IMR-90 (cell line): ENCODE measurements around the gene ENPEP. TPM values are rescaled to one million over a fixed set of nuclear protein-coding genes. Genes with fewer than 3 reads are reported as not detected.

Source experiments
- ATAC-seq: fragments of 200-7000 bp; cut with Tn5 transposase; 2 replicates; pipeline ENCODE4 v1.9.1; 2020; ENCODE audit warnings: low read depth, mild to moderate bottlenecking, moderate library complexity
- BruUV-seq: library from RNA; stranded (reverse); fragments of 400-500 nt; replicated peaks from 2 replicates; lab custom pipeline; 2021; lab: Mats Ljungman, UMichigan
- CTCF ChIA-PET: fragments of 300-600 bp; formaldehyde crosslinking; extraction: SDS; loops from one replicate; lab custom pipeline; 2021; ENCODE audit warnings: antibody characterized with exemption; lab: Yijun Ruan, JAX
- POLR2A ChIA-PET: fragments of 300-600 bp; sonication (Branson Sonifier 250); formaldehyde crosslinking; loops from one replicate; lab custom pipeline; 2022; ENCODE audit warnings: antibody characterized with exemption; ENCODE audit not compliant: unreplicated experiment; lab: Charles Lee
- DNase-seq: peaks from one replicate; pipeline ENCODE4 v3.0.0; 2013
- H2AFZ ChIP-seq: replicated peaks from 2 replicates; pipeline ENCODE3; 2013; ENCODE audit warnings: low read length, mild to moderate bottlenecking; ENCODE audit not compliant: poor library complexity
- H2AK5ac ChIP-seq: 2 replicates; pipeline ENCODE4 v1.6.1; 2013; ENCODE audit warnings: low read depth, low read length, inconsistent platforms
- H2AK9ac ChIP-seq: replicated peaks from 2 replicates; pipeline ENCODE3; 2013; ENCODE audit warnings: mild to moderate bottlenecking, low read depth, low read length, moderate library complexity; ENCODE audit not compliant: poor library complexity
- H2BK120ac ChIP-seq: 2 replicates; pipeline ENCODE4 v1.6.1; 2013; ENCODE audit warnings: low read depth, low read length, inconsistent platforms
- H2BK15ac ChIP-seq: 3 replicates; pipeline ENCODE4 v1.6.1; 2013; ENCODE audit warnings: low read depth, low read length, inconsistent platforms
- H2BK20ac ChIP-seq: 2 replicates; pipeline ENCODE4 v1.6.1; 2013; ENCODE audit warnings: low read depth, mild to moderate bottlenecking, inconsistent platforms, low read length, moderate library complexity
- H2BK5ac ChIP-seq: 2 replicates; pipeline ENCODE4 v1.6.1; 2013; ENCODE audit warnings: mild to moderate bottlenecking, low read depth, low read length, inconsistent platforms; ENCODE audit not compliant: poor library complexity, severe bottlenecking
- H3K14ac ChIP-seq: replicated peaks from 2 replicates; pipeline ENCODE4 v1.6.1; 2013; ENCODE audit warnings: low read depth, low read length, inconsistent platforms
- H3K18ac ChIP-seq: 2 replicates; pipeline ENCODE4 v1.6.1; 2013; ENCODE audit warnings: low read depth, low read length, control low read depth
- H3K23ac ChIP-seq: 2 replicates; pipeline ENCODE4 v1.6.1; 2013; ENCODE audit warnings: low read depth, low read length, inconsistent platforms
- H3K27ac ChIP-seq: 2 replicates; pipeline ENCODE4 v1.5.1; 2013; ENCODE audit warnings: mild to moderate bottlenecking, control low read depth, low read length; ENCODE audit not compliant: insufficient read depth
- H3K27me3 ChIP-seq: 2 replicates; pipeline ENCODE4 v1.6.1; 2013; ENCODE audit warnings: low read length; ENCODE audit not compliant: control insufficient read depth, insufficient read depth
- H3K36me3 ChIP-seq: 2 replicates; pipeline ENCODE4 v1.6.1; 2013; ENCODE audit warnings: low read length, mixed read lengths; ENCODE audit not compliant: control insufficient read depth, insufficient read depth
- H3K4ac ChIP-seq: 2 replicates; pipeline ENCODE4 v1.6.1; 2013; ENCODE audit warnings: low read depth, low read length, inconsistent platforms
- H3K4me1 ChIP-seq: 2 replicates; pipeline ENCODE4 v1.6.1; 2013; ENCODE audit warnings: low read length, mixed read lengths; ENCODE audit not compliant: control insufficient read depth, insufficient read depth
- H3K4me2 ChIP-seq: 2 replicates; pipeline ENCODE4 v1.6.1; 2013; ENCODE audit warnings: low read depth, mild to moderate bottlenecking, control low read depth, low read length, moderate library complexity
- H3K4me3 ChIP-seq: 2 replicates; pipeline ENCODE4 v1.5.1; 2013; ENCODE audit warnings: low read depth, mild to moderate bottlenecking, control low read depth, low read length, moderate library complexity; ENCODE audit not compliant: insufficient read depth
- H3K56ac ChIP-seq: 2 replicates; pipeline ENCODE4 v1.6.1; 2013; ENCODE audit warnings: low read length, inconsistent platforms; ENCODE audit not compliant: insufficient read depth; ENCODE audit errors: extremely low read depth
- H3K79me1 ChIP-seq, 2 experiments: 2 replicates each; pipeline ENCODE4 v1.6.1; 2013; ENCODE audit warnings: low read length in 2 of 2, inconsistent platforms in 1 of 2, low read depth in 1 of 2
- H3K9ac ChIP-seq: 2 replicates; pipeline ENCODE4 v1.6.1; 2013; ENCODE audit warnings: low read depth, low read length, control low read depth
- H3K9me1 ChIP-seq: 2 replicates; pipeline ENCODE4 v1.6.1; 2013; ENCODE audit warnings: low read length, inconsistent platforms; ENCODE audit not compliant: insufficient read depth
- H3K9me3 ChIP-seq: 2 replicates; pipeline ENCODE4 v1.6.1; 2013; ENCODE audit warnings: low read length; ENCODE audit not compliant: control insufficient read depth, insufficient read depth
- H4K20me1 ChIP-seq: 2 replicates; pipeline ENCODE4 v1.6.1; 2013; ENCODE audit warnings: low read length, inconsistent platforms; ENCODE audit not compliant: insufficient read depth
- H4K5ac ChIP-seq: 2 replicates; pipeline ENCODE4 v1.6.1; 2013; ENCODE audit warnings: mild to moderate bottlenecking, low read depth, low read length, control low read depth
- H4K8ac ChIP-seq, 2 experiments: 2 replicates each; pipeline ENCODE4 v1.6.1; 2013; ENCODE audit warnings: low read depth in 2 of 2, low read length in 2 of 2, control low read depth in 1 of 2, inconsistent platforms in 1 of 2
- H4K91ac ChIP-seq: 2 replicates; pipeline ENCODE4 v1.6.1; 2013; ENCODE audit warnings: low read depth, low read length, inconsistent platforms; ENCODE audit not compliant: insufficient read depth
- BHLHE40 ChIP-seq: fragments of 150-350 bp; IDR thresholded peaks from 2 replicates; pipeline ENCODE4 v1.6.1; 2016; ENCODE audit warnings: mild to moderate bottlenecking, low read depth, low read length
- CEBPB ChIP-seq: IDR thresholded peaks from 2 replicates; pipeline ENCODE4 v1.6.1; 2012; ENCODE audit warnings: low read depth, low read length, improper control_type of control experiment
- CHD1 ChIP-seq: IDR thresholded peaks from 2 replicates; pipeline ENCODE4 v1.6.1; 2012; ENCODE audit warnings: low read depth, low read length, improper control_type of control experiment
- ELK1 ChIP-seq: fragments of 150-350 bp; IDR thresholded peaks from 2 replicates; pipeline ENCODE4 v1.6.1; 2016; ENCODE audit warnings: low read depth, mild to moderate bottlenecking, low read length, moderate library complexity, borderline replicate concordance
- FOS ChIP-seq: fragments of 150-350 bp; IDR thresholded peaks from 2 replicates; pipeline ENCODE4 v1.6.1; 2016; ENCODE audit warnings: low read depth, low read length
- MAFK ChIP-seq: IDR thresholded peaks from 2 replicates; pipeline ENCODE4 v1.6.1; 2012; ENCODE audit warnings: low read depth, low read length, improper control_type of control experiment
- MAZ ChIP-seq: IDR thresholded peaks from 2 replicates; pipeline ENCODE4 v1.6.1; 2012; ENCODE audit warnings: low read depth, mild to moderate bottlenecking, low read length, improper control_type of control experiment, moderate library complexity, borderline replicate concordance
- MXI1 ChIP-seq: IDR thresholded peaks from 2 replicates; pipeline ENCODE4 v1.6.1; 2012; ENCODE audit warnings: low read depth, mild to moderate bottlenecking, low read length, moderate library complexity, borderline replicate concordance
- NFE2L2 ChIP-seq: fragments of 150-350 bp; IDR thresholded peaks from 2 replicates; pipeline ENCODE4 v1.6.1; 2016; ENCODE audit warnings: low read depth, mild to moderate bottlenecking, low read length
- POLR2A ChIP-seq: IDR thresholded peaks from 2 replicates; pipeline ENCODE4 v1.6.1; 2012; ENCODE audit warnings: mild to moderate bottlenecking, low read depth, low read length
- RCOR1 ChIP-seq: IDR thresholded peaks from 2 replicates; pipeline ENCODE4 v1.6.1; 2012; ENCODE audit warnings: mild to moderate bottlenecking, low read length, improper control_type of control experiment; ENCODE audit not compliant: insufficient replicate concordance
- RFX5 ChIP-seq: IDR thresholded peaks from 2 replicates; pipeline ENCODE4 v1.8.0; 2012; ENCODE audit warnings: low read depth, mild to moderate bottlenecking, low read length, moderate library complexity
- SMC3 ChIP-seq: fragments of 150-350 bp; IDR thresholded peaks from 2 replicates; pipeline ENCODE4 v1.6.1; 2016; ENCODE audit warnings: low read depth, mild to moderate bottlenecking, antibody characterized with exemption, low read length, moderate library complexity
- USF2 ChIP-seq: fragments of 150-350 bp; IDR thresholded peaks from 2 replicates; pipeline ENCODE4 v1.6.1; 2017; ENCODE audit warnings: mild to moderate bottlenecking, antibody characterized with exemption, low read length, low read depth
- WGBS, 2 experiments: methylation state at CpG; one replicate each; pipeline versions ENCODE4 v1.1.5 to v1.1.7; 2013; ENCODE audit warnings: missing lambda C conversion rate in 2 of 2; ENCODE audit not compliant: insufficient read length in 1 of 2; ENCODE audit errors: extremely low coverage in 2 of 2; 5-methylcytosine and 5-hydroxymethylcytosine counted together
- dilution Hi-C: fragments of 300-500 bp; cut with HindIII; formaldehyde crosslinking; loops from one replicate; pipeline ENCODE4 v1.14.3; 2018; ENCODE audit warnings: low sequenced_read_pairs; ENCODE audit not compliant: unreplicated experiment
- in situ Hi-C: fragments of 300-500 bp; cut with MboI; formaldehyde crosslinking; loops from 3 replicates; pipeline ENCODE4 v1.14.3; 2019; ENCODE audit warnings: low sequenced_read_pairs, inconsistent platforms, mixed read lengths
- intact Hi-C: fragments of 100-400 bp; cut with micrococcal nuclease; formaldehyde crosslinking; loops from 2 replicates; pipeline ENCODE4 v1.10.0; 2022
- polyA plus RNA-seq, 3 experiments: library from polyadenylated mRNA; depleted of rRNA; stranded (reverse); fragments of >200 nt; gene quantifications; 2 replicates each; pipeline ENCODE4 v1.2.3, GENCODE V29; 2012; ENCODE audit warnings: low replicate concordance in 1 of 3
- total RNA-seq: library from RNA; depleted of rRNA; stranded (reverse); fragments of >200 nt; gene quantifications from 2 replicates; pipeline ENCODE4 v1.2.3, GENCODE V29; 2012

ENPEP gene
- total and polyA plus RNA-seq, 2 of the 4 experiments (the other 2 are of a cell fraction): 0.12 to 0.18 TPM

DNA sequence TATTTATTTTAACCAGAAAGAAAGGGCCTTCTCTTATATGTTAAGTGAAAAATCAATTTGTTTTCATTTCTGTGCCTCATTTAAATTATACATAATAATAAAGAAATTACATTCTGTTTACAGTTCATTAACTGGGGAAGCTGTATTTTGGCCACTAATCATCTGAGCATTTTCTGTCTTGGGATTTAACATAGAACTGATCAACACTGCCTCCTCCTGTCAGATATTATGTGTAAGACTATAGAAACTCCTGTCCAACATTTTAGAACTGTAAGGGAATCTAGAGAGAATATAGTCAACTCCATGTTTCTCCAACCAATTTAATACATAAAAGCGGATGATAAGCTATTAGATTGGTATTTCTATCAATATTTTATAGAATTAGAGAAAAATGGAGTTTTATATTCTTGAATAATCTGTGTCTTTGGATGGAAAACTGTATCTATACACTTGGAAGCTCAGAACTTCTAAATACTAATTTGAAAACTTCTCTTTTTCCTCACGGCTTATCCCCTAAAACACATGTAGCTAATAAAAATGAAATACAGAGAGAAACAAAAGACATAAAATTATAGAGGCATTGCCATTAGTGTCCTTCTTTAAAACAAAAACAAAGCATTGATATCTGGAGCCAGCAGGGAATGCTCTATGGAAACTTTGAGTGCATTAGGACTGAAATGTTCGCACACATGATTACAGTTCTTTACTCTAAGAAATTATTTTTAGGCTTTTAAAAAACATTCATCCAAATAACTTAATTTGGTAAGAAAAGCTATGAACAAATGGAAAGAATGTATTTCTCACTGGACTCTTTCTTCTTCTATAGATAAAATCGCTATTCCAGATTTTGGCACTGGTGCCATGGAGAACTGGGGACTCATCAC lies 33.1 kb downstream of the ENPEP start:
- DNase-seq: peak; percentile 46
- no peak for TF ChIP-seq RFX5
- TF ChIP-seq CEBPB: no peak
- TF ChIP-seq BHLHE40: no peak
- no peak for TF ChIP-seq USF2
- no peak for TF ChIP-seq MXI1
- TF ChIP-seq ELK1: no peak
- no peak for TF ChIP-seq FOS
- TF ChIP-seq SMC3: peak; percentile 70
- no peak for TF ChIP-seq CHD1
- no peak for TF ChIP-seq POLR2A
- TF ChIP-seq MAFK: no peak
- no peak for TF ChIP-seq RCOR1
- no peak for TF ChIP-seq NFE2L2
- TF ChIP-seq MAZ: no peak

More for the DNA sequence above, 33.1 kb downstream of the ENPEP start:
- H2BK20ac ChIP-seq: no peak overlapping the region
- H3K4me2 ChIP-seq: no peak overlapping the region
- intact Hi-C loops (loop anchor here (1.0 to 5.0 kb wide), 2 partner anchors 167 to 504 kb away; no protein-coding TSS in a partner anchor), dilution Hi-C loops (no loop called here), in situ Hi-C loops (loop anchor here (10.0 to 25.0 kb wide), 3 partner anchors 197 to 1097 kb away; no protein-coding TSS in a partner anchor)
- no peak overlapping the region for H4K8ac ChIP-seq
- no peak overlapping the region for H2AFZ ChIP-seq
- no peak overlapping the region for H3K56ac ChIP-seq
- WGBS, 2 experiments: no CpG with 5 or more reads among the region's 4 CpGs
- no peak overlapping the region for H3K18ac ChIP-seq
- H3K27me3 ChIP-seq: no peaks in the 10 kb centered on the region
- no peaks in the 10 kb centered on the region for H4K20me1 ChIP-seq
- H3K14ac ChIP-seq: no peak overlapping the region
- no peaks in the 10 kb centered on the region for H3K36me3 ChIP-seq
- ChIA-PET POLR2A (no interaction called here), CTCF (interaction anchor here (0.6 to 6.7 kb wide), 11 partner anchors 16 to 1522 kb away, joined by 3 to 52 read pairs (median 3); no protein-coding TSS in a partner anchor)
- no peak overlapping the region for H3K27ac ChIP-seq
- BruUV-seq: no TSS peak
- peak; percentile 61; the same call in 1 of the 2 replicates for ATAC-seq
- H4K5ac ChIP-seq: no peak overlapping the region
- no peak overlapping the region for H3K23ac ChIP-seq
- H3K4ac ChIP-seq: no peak overlapping the region
- no peaks in the 10 kb centered on the region for H3K4me1 ChIP-seq
- H2BK5ac ChIP-seq: no peak overlapping the region
- no peak overlapping the region for H4K91ac ChIP-seq
- no peak overlapping the region for H2BK15ac ChIP-seq
- no peaks in the 10 kb centered on the region for H3K79me1 ChIP-seq
- no peak overlapping the region for H2AK5ac ChIP-seq
- no peaks in the 10 kb centered on the region for H3K9me3 ChIP-seq
- H2BK120ac ChIP-seq: no peak overlapping the region
- H3K9ac ChIP-seq: no peak overlapping the region
- H2AK9ac ChIP-seq: no peak overlapping the region
- H3K4me3 ChIP-seq: no peak overlapping the region
- no peaks in the 10 kb centered on the region for H3K9me1 ChIP-seq
